AG04450 (cell line): Measurements from ENCODE around the gene DMD. TPM values are rescaled to one million over a fixed set of nuclear protein-coding genes. Genes with fewer than 3 reads are reported as not detected.
A peak's percentile ranks its signal among the peaks of the same experiment; 100 is the strongest.

Experiments used
- CTCF ChIA-PET: fragments of 300-600, 350-600 bp; formaldehyde crosslinking; extraction: SDS; loops from one replicate; lab custom pipeline; 2022; ENCODE audit warnings: antibody characterized with exemption, inconsistent platforms; lab: Charles Lee
- POLR2A ChIA-PET: fragments of 350-600 bp; formaldehyde crosslinking; extraction: SDS; loops from one replicate; lab custom pipeline; 2021; ENCODE audit warnings: antibody characterized with exemption, inconsistent platforms; lab: Yijun Ruan, JAX
- DNase-seq: peaks from one replicate; pipeline ENCODE4 v3.0.0-alpha.2; 2011; ENCODE audit warnings: low read depth, low spot score
- H3K27ac ChIP-seq: one replicate; pipeline ENCODE4 v1.5.1; 2012; ENCODE audit warnings: low read depth, low read length, control low read depth
- H3K27me3 ChIP-seq: one replicate; pipeline ENCODE4 v1.6.0; 2012; ENCODE audit warnings: low read length; ENCODE audit not compliant: control insufficient read depth, insufficient read depth
- H3K4me3 ChIP-seq: 2 replicates; pipeline ENCODE4 v1.5.1; 2011; ENCODE audit warnings: mild to moderate bottlenecking, low read depth, low read length, control low read depth
- H3K9me3 ChIP-seq: 2 replicates; pipeline ENCODE4 v1.5.1; 2012; ENCODE audit warnings: low read length; ENCODE audit not compliant: control insufficient read depth, insufficient read depth
- CTCF ChIP-seq: IDR thresholded peaks from 2 replicates; pipeline ENCODE4 v1.5.1; 2011; ENCODE audit warnings: low read depth, low read length, control low read depth, inconsistent platforms
- polyA plus RNA-seq: library from polyadenylated mRNA; depleted of rRNA; stranded (reverse); fragments of >200 nt; gene quantifications from 2 replicates; pipeline ENCODE4 v1.2.3, GENCODE V29; 2011

Gene DMD
- polyA plus RNA-seq, 1 experiment, result 7.6 TPM

GRCh38 chrX:31429915-31430314 lies 1781.4 kb downstream of the DMD start:
- no peak for DNase-seq
- POLR2A ChIA-PET, result interaction anchor here (0.6 kb wide), 1 partner anchor 159 kb away, joined by 4 read pairs; no protein-coding TSS in a partner anchor
- H3K9me3 ChIP-seq, result no peaks in the 10 kb centered on the region
- H3K27ac ChIP-seq, result no peak overlapping the region
- no peak for TF ChIP-seq CTCF
- no peak overlapping the region for H3K4me3 ChIP-seq
- CTCF ChIA-PET, result no interaction called here
- no peaks in the 10 kb centered on the region for H3K27me3 ChIP-seq

GRCh38 chrX:31423609-31424189 lies 1787.7 kb downstream of the DMD start:
- peak; percentile 51 for TF ChIP-seq CTCF
- no peaks in the 10 kb centered on the region for H3K9me3 ChIP-seq
- H3K27ac ChIP-seq, result peak overlapping the region; percentile 47
- POLR2A ChIA-PET, result no interaction called here
- no peak for DNase-seq
- 0 out of 2 replicates have a peak overlapping the region, but pooled peaks have one; percentile 13 for H3K4me3 ChIP-seq
- CTCF ChIA-PET, result interaction anchor here (0.7 to 2.6 kb wide), 9 partner anchors 10 to 385 kb away, joined by 3 to 16 read pairs (median 3); no protein-coding TSS in a partner anchor
- no peaks in the 10 kb centered on the region for H3K27me3 ChIP-seq

GRCh38 chrX:31421441-31421840 lies 1789.9 kb downstream of the DMD start:
- no peak overlapping the region for H3K4me3 ChIP-seq
- no peak for DNase-seq
- no peak for TF ChIP-seq CTCF
- H3K9me3 ChIP-seq, result no peaks in the 10 kb centered on the region
- CTCF ChIA-PET, result interaction anchor here (2.6 kb wide), 1 partner anchor 207 kb away, joined by 16 read pairs; no protein-coding TSS in a partner anchor
- no peaks in the 10 kb centered on the region for H3K27me3 ChIP-seq
- POLR2A ChIA-PET, result no interaction called here
- no peak overlapping the region for H3K27ac ChIP-seq

GRCh38 chrX:31420711-31421151 lies 1790.6 kb downstream of the DMD start:
- no peaks in the 10 kb centered on the region for H3K9me3 ChIP-seq
- POLR2A ChIA-PET, result no interaction called here
- H3K27me3 ChIP-seq, result no peaks in the 10 kb centered on the region
- TF ChIP-seq CTCF, result no peak
- no peak overlapping the region for H3K27ac ChIP-seq
- CTCF ChIA-PET, result no interaction called here
- no peak overlapping the region for H3K4me3 ChIP-seq
- no peak for DNase-seq

- DNase-seq, result no peak
- Histone ChIP-seq H3K27ac (no peak overlapping the region), H3K9me3 (no peaks in the 10 kb centered on the region), H3K4me3 (no peak overlapping the region), H3K27me3 (no peaks in the 10 kb centered on the region)
- POLR2A ChIA-PET, result no interaction called here
- TF ChIP-seq CTCF, result no peak
- CTCF ChIA-PET, result no interaction called here
These were observed 1791.0 kb downstream of the DMD start for GRCh38 chrX:31420302-31420701.
